ENCODE measurements around the gene MYLK3.

The MYLK3 gene

GRCh38 chr16:46721885-46722284 lies 26.3 kb downstream of the MYLK3 start:
- no peak for DNase-seq

DNA sequence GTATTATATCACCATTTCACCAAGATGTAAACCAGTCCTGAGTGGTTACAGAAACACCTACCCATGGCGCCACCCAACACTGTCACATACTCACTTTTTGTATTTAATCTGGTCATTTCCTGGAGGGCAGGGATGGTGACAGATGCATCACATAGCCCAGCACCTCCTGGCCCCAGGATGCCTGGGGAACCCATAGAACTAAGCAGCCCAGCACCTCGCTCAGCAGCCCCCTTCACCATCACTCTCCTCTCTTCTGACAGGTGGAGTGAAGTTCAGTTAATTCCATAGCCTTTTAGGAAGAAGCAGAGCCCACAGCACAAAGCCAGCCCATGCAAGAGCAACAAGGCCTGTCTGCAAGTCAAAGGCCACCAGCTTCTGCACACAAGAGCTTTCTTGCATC lies 27.5 kb downstream of the MYLK3 start:
- DNase-seq: no peak

DNA sequence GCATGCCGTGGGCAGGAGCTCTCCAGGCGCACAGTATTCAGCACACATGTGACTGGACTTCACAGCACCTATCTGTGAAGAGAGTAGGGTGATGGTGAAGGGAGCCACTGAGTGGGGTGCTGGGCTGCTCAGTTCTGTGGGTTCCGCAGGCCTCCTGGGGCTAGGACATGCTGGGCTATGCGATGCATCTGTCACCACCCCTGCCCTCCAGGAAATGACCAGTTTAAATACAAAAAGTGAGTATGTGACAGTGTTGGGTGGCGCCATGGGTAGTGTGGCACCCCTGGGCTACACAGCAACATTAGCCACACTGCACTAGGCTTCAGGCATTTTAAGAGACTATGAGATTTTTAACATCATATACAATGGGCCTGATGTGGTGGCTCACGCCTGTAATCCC lies 28.6 kb downstream of the MYLK3 start:
- DNase-seq: no peak

- no peak for DNase-seq
Measured at GRCh38 chr16:46718214-46718613, 29.9 kb downstream of the MYLK3 start.

- no peak for DNase-seq
Measured at GRCh38 chr16:46717692-46718091, 30.5 kb downstream of the MYLK3 start.

GRCh38 chr16:46715769-46716305 lies 32.3 kb downstream of the MYLK3 start:
- DNase-seq: no peak

GRCh38 chr16:46714797-46715591 lies 33.1 kb downstream of the MYLK3 start:
- no peak for DNase-seq

- no peak for DNase-seq
Measured at GRCh38 chr16:46713634-46714033, 34.5 kb downstream of the MYLK3 start.

DNA sequence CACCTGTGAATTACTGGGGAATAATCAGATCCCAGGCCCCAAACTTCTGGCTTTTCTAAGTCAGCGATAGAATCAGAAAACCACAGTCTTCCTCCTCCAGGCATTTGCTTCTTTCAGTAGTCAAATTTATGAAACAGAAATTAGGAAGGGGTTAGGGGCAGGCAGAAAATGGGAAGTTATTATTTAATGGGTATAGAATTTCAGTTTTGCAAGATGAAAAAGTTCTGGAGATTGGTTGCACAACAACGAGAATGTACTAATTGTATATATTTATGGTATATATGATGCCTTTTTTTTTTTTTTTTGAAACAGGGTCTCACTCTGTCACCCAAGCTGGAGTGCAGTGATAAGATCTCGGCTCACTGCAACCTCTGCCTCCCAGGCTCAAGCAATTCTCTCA lies 35.2 kb downstream of the MYLK3 start:
- DNase-seq: no peak

DNA sequence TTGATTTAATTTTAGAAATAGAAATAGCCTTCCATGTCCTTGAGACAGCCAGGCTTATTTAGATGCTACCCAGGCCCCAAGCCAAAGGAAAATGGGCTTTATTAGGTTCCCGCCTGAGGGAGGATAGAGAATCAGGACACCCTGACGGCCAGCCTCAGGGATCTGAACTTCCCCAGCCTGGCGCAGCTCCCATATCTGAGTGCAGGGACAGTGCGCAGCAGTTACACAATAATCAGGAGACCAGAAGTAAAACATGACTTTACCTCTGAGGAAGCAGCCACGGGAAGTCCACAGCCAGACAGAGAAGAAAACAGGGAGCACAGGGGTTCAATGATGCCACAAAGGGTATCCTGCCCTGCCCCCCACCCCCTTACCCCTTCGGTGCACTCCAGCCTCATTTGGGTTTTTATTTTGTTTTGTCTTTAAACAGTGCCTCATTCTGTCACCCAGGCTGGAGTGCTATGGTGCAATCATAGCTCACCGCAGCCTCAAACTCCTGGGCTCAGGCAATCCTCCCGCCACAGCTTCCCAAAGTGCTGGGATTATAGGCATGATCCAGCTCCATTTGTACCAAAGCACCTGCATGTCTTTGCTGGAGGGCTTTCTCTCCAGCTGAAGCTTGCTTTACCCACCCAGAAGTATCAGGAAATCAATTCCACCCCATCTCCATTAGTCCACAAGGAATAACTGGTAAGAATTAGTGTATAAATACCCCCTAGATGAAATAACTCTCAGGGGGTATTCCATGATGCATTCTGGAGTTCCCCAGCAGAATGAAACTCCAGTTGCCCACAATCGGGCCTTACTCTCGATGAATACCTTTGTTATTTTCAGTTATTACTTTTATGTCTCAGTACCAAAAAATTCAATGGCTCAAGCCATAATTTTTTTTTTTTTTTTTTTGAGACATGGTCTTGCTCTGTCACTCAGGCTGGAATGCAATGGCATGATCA lies 36.8 kb downstream of the MYLK3 start:
- no peak for DNase-seq

DNA sequence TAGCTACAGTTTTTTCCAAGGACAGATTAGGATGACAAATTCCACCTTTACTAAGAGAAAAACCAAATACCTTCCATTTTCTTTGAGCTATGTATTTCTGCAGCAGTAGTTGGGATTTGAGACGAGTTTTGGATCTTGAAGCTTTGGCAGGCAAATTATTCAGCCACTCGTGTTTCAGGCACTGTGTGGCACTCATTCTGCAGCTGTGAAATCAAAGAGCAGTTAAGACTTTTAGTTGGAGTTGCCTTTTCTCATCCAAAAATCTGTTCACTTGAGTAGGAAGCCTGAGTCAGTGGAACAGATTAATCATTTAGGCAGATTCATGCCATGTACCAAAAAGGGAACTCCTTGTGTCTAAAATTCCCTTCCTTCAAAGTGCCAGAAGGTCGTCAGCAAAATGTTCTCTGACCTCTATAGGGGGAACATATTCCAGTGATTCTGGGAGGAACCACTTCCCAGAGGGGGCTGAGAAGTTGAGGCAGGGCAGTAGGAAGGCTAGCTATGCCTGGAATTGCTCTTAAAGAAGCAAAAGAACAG lies 38.6 kb downstream of the MYLK3 start:
- no peak for DNase-seq

GRCh38 chr16:46706642-46707041 lies 41.5 kb downstream of the MYLK3 start:
- DNase-seq: no peak

GRCh38 chr16:46702030-46702429 lies 46.1 kb downstream of the MYLK3 start:
- DNase-seq: no peak

- DNase-seq: no peak
Measured at GRCh38 chr16:46701615-46702014, 46.5 kb downstream of the MYLK3 start.

DNA sequence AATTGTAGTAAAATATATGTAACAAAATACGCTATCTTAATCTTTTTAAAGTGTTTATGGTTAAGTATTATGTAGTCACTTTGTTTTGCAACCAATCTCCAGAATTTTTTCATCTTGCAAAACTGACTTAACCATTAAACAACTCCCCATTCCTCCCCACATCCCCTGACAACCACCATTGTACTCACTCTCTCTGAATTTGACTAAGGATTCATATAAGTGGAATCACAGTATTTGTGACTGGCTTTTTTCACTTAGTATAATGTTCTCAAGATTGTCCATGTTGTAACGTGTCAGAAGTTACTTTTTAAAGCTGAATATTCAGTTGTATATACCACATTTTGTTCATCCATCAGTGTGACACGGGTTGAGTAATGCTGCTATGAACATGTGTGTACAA lies 48.1 kb downstream of the MYLK3 start:
- DNase-seq: no peak

GRCh38 chr16:46696957-46697356 lies 51.2 kb downstream of the MYLK3 start:
- no peak for DNase-seq

DNA sequence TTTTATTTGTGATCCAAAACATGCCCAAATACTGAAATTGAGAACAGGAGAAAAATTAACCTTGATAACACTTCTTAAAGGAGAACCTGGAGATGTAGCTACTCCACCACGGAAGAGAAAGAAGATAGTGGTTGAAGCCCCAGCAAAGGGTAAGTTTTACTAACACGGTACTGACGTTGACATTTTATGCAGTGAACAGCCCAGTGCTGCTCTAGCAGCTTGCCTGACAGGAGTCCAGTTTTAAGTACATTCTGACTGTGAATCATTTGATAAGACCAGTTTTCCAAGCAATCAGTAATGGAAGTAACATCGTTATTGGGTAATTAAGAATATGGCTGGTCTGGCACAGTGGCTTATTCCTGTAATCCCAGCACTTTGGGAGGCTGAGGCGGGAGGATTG lies 52.2 kb downstream of the MYLK3 start:
- DNase-seq: no peak

DNA sequence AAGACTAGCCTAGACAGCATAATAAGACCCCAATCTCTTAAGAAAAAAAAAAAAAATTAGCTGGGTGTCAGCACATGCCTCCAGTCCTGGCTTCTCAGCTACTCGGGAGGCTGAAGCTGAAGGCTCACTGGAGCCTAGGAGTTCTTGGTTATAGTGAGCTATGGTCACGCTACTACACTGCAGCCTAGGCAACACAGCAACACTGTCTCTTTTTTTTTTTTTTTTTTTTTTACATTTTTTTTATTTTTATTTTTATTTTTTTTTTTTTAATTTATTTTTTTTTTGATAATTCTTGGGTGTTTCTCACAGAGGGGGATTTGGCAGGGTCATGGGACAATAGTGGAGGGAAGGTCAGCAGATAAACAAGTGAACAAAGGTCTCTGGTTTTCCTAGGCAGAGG lies 54.5 kb downstream of the MYLK3 start:
- DNase-seq: no peak

- no peak for DNase-seq
Measured at GRCh38 chr16:46691726-46692125, 56.4 kb downstream of the MYLK3 start.

DNA sequence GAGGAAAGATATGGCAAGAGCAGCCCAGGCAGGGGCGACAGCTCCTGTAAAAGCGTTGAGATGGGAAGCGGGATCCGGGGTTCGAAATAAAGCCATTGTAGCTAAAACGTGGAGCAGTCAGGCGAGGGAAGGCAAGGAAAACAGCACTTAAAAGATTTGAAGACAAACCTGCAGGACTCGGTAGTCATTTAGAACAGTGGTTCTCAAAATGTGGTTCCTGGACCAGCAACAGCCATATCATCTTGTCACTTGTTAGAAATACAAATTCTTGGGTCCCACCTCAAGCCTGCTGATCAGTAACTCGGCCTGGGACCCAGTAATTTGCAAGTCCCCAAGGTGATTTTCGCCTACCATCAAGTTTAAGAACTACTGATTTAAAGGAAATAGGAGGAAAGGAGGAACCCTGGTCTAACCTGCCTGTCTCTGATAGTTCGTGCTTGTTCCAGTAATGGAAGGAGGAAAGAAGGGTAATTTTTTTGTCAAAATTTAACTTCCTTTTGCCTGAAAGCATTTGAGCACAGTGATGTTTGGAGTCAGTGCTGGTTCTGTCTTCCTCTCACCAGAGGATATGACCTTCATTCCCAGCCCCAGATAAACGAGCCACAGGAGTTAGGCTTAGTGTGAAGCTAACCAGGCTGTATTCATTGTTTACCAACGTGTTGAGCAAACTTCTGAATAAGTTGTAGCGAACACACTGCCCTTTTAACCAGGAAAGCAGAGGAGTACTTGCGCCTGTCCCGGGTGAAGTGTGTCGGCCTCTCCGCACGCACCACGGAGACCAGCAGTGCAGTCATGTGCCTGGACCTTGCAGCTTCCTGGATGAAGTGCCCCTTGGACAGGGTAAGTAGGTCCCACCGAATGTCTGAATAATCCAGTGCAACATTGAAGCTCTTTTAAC lies 57.6 kb downstream of the MYLK3 start:
- no peak for DNase-seq

- DNase-seq: peak; percentile 99
Measured at GRCh38 chr16:46689365-46690280, 58.5 kb downstream of the MYLK3 start, which contains the start of gene ORC6. TSS of gene ORC6 (plus strand) at chr16:46689659. CDS start at chr16:46689706, 47 bp downstream.

All from activated effector memory CD4-positive, alpha-beta T cell treated with anti-CD3 and anti-CD28 coated beads, Interleukin-2, amount 50 U/mL, for 16 hours (primary cell).